CD4-positive, alpha-beta T cell treated with Interleukin-4 for 4 hours (primary cell): ENCODE measurements around the gene BCAS4.

ENCODE experiments used
- DNase-seq: peaks from one replicate; pipeline ENCODE4 v3.0.0-alpha.2; 2020

The BCAS4 gene

GRCh38 chr20:50919567-50919966, 124.7 kb downstream of the BCAS4 start:
- no peak for DNase-seq

GRCh38 chr20:50920997-50921396, 126.1 kb downstream of the BCAS4 start:
- DNase-seq = peak; percentile 58

GRCh38 chr20:50921803-50922501, 127.1 kb downstream of the BCAS4 start:
- no peak for DNase-seq

- DNase-seq = no peak
These were observed 129.5 kb downstream of the BCAS4 start for GRCh38 chr20:50924261-50924920.

GRCh38 chr20:50926530-50926929, 131.7 kb downstream of the BCAS4 start:
- no peak for DNase-seq
